ENCODE results near the gene PCIF1. TPM values are rescaled to one million over a fixed set of nuclear protein-coding genes. Genes with fewer than 3 reads are reported as not detected.
A peak's percentile ranks its signal among the peaks of the same experiment; 100 is the strongest.

Gene PCIF1
- total and polyA plus RNA-seq, 9 of the 15 experiments (the other 6 are each of a cell fraction or from before 2014, with no cell fraction given): 5.8 to 29.4 (median 11.3) TPM

DNA sequence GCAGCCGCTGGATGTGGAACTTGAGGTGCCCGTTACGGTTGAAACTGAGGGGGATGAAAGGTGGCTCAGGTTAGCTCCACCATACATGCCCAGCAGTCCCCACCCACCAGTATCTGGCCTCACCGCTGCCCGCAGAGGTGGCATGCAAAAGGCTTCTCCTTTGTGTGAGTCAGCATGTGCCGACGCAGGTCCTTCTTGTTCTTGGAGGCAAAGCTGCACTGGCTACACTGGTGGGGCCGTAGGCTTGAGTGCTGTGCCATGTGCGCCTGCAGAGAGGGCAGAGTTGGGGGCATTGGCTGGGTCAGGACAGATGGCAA is 15.8 kb downstream of the PCIF1 start:
- Histone ChIP-seq H3K4me3 (no peak overlapping the region), H3K27ac (ENCODE audit: extremely low read depth, low read depth, low read length) (no peak overlapping the region), H4K20me1 (replicated peaks; ENCODE audit: control insufficient read depth, insufficient read depth, low read length) (peaks cover 6% of the 10 kb centered on the region; the same call in 1 of the 2 replicates), H3K9me1 (ENCODE audit: control insufficient read depth, insufficient read depth, low read length) (peaks cover 4% of the 10 kb centered on the region), H3K27me3 (ENCODE audit: control insufficient read depth in 2 of 2, insufficient read depth in 2 of 2, low read length in 2 of 2) (no peaks in the 10 kb centered on the region), H3K36me3 (ENCODE audit: control insufficient read depth, insufficient read depth, low read length) (peaks cover 79% of the 10 kb centered on the region; the same call in 2 of the 3 replicates), H3K9ac (ENCODE audit: insufficient read depth in 1 of 2, low read depth in 2 of 2, low read length in 2 of 2) (peak overlapping the region in 1 of 2 experiments; percentile 1; a peak in 1 of 4 replicates), H2AFZ (ENCODE audit: low read depth, low read length) (no peak overlapping the region), H3K4me2 (ENCODE audit: insufficient read depth, low read length) (no peak overlapping the region), H3K4me1 (replicated peaks in 1 of 2; ENCODE audit: control insufficient read depth in 2 of 2, insufficient read depth in 2 of 2, low read length in 2 of 2) (peaks cover 0 to 33% of the 10 kb centered on the region in 2 experiments; a peak in 2 of 5 replicates), H3K9me3 (replicated peaks; ENCODE audit: control insufficient read depth, insufficient read depth, low read depth, low read length) (no peaks in the 10 kb centered on the region), H3K79me2 (ENCODE audit: control insufficient read depth, insufficient read depth, low read length) (no peaks in the 10 kb centered on the region)
- ATAC-seq (no peak), FAIRE-seq (no peak), DNase-seq (ENCODE audit: extremely low read depth in 1 of 4, low spot score in 3 of 4) (no peak)
- no TSS peak for BruUV-seq (replicated peaks)
- POLR2A ChIA-PET: interaction anchor here (0.9 to 3.7 kb wide), 6 partner anchors 10 to 143 kb away, joined by 3 to 20 read pairs (median 11); partner anchors contain the start of gene PCIF1
- over 99% methylated on average over 8 of the region's 9 CpGs for WGBS (ENCODE audit: insufficient coverage, low coverage, missing lambda C conversion rate)
- intact Hi-C loops (cut with micrococcal nuclease): no loop called here
- CTCF ChIA-PET (ENCODE audit: low intra/inter-chr PET ratio): no interaction called here
- in situ Hi-C loops (cut with MboI): no loop called here
- TF ChIP-seq ESRRB (CRISPR knock-in tag; IDR thresholded peaks at IDR 0.05; ENCODE audit: borderline replicate concordance) (no peak), RBFOX2 (IDR thresholded peaks at IDR 0.05; ENCODE audit: low read depth, low read length) (peak; percentile 37; the same call in 1 of the 2 replicates), EGR1 (conservative IDR thresholded peaks at IDR 0.05) (no peak), ZSCAN32 (CRISPR knock-in tag; IDR thresholded peaks at IDR 0.05) (no peak), NFXL1 (CRISPR knock-in tag; IDR thresholded peaks at IDR 0.05) (no peak), ZNF561 (CRISPR knock-in tag; conservative IDR thresholded peaks at IDR 0.05) (no peak), POLR2G (IDR thresholded peaks at IDR 0.05; ENCODE audit: low read depth, low read length) (peak; percentile 43; the same call in 1 of the 2 replicates), POU5F1 (IDR thresholded peaks at IDR 0.05; ENCODE audit: borderline replicate concordance, low read depth, low read length, partially characterized antibody) (no peak), GATA2 (CRISPR knock-in tag; IDR thresholded peaks at IDR 0.05) (no peak), PTBP1 (IDR thresholded peaks at IDR 0.05; ENCODE audit: low read depth, low read length) (no peak), PHF8 (IDR thresholded peaks at IDR 0.05; ENCODE audit: borderline replicate concordance, low read length) (no peak)
- TF ChIP-seq, protein P1, sequence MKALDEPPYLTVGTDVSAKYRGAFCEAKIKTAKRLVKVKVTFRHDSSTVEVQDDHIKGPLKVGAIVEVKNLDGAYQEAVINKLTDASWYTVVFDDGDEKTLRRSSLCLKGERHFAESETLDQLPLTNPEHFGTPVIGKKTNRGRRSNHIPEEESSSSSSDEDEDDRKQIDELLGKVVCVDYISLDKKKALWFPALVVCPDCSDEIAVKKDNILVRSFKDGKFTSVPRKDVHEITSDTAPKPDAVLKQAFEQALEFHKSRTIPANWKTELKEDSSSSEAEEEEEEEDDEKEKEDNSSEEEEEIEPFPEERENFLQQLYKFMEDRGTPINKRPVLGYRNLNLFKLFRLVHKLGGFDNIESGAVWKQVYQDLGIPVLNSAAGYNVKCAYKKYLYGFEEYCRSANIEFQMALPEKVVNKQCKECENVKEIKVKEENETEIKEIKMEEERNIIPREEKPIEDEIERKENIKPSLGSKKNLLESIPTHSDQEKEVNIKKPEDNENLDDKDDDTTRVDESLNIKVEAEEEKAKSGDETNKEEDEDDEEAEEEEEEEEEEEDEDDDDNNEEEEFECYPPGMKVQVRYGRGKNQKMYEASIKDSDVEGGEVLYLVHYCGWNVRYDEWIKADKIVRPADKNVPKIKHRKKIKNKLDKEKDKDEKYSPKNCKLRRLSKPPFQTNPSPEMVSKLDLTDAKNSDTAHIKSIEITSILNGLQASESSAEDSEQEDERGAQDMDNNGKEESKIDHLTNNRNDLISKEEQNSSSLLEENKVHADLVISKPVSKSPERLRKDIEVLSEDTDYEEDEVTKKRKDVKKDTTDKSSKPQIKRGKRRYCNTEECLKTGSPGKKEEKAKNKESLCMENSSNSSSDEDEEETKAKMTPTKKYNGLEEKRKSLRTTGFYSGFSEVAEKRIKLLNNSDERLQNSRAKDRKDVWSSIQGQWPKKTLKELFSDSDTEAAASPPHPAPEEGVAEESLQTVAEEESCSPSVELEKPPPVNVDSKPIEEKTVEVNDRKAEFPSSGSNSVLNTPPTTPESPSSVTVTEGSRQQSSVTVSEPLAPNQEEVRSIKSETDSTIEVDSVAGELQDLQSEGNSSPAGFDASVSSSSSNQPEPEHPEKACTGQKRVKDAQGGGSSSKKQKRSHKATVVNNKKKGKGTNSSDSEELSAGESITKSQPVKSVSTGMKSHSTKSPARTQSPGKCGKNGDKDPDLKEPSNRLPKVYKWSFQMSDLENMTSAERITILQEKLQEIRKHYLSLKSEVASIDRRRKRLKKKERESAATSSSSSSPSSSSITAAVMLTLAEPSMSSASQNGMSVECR (CRISPR knock-in tag; IDR thresholded peaks at IDR 0.05): no peak
- TF ChIP-seq, protein P2, sequence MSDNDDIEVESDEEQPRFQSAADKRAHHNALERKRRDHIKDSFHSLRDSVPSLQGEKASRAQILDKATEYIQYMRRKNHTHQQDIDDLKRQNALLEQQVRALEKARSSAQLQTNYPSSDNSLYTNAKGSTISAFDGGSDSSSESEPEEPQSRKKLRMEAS (CRISPR knock-in tag; IDR thresholded peaks at IDR 0.05): no peak

All from K562 (cell line).